ENCODE results near the gene SPRR2G. TPM values are rescaled to one million over a fixed set of nuclear protein-coding genes. Genes with fewer than 3 reads are reported as not detected.

Gene SPRR2G
- total RNA-seq, 1 experiment from 2014 or later: not detected

DNA sequence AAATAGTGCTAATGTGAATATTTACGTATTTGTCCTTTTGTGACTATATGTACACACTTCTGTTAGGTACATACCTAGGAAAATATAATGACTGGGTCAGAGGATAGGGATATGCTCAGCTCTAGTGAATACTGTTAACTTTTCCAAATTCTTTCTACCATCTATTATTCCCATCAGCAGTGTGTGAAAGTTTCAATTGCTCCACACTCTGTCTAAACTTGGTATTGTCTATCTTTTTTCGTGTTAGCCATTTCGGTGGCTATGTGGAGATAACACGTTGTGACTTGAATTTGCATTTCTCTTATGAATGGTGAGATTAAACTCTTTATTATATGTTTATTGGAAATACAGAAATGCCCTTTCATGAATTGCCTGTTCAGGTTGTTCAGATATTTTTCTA, 29.9 kb upstream of the SPRR2G start:
- no peak overlapping the region for H3K9ac ChIP-seq (ENCODE audit: extremely low read depth, insufficient read length, low read length)
- H3K4ac ChIP-seq (ENCODE audit: low read depth, low read length): no peak overlapping the region
- H2AFZ ChIP-seq (ENCODE audit: low read length): no peak overlapping the region
- no peak overlapping the region for H2BK20ac ChIP-seq (ENCODE audit: low read depth, low read length, poor library complexity, severe bottlenecking)
- no peak overlapping the region for H3K27ac ChIP-seq (ENCODE audit: insufficient read length, low read depth, low read length)
- no peak overlapping the region for H3K23ac ChIP-seq (ENCODE audit: insufficient read length, low read depth, low read length)
- H2AK5ac ChIP-seq (ENCODE audit: insufficient read length, low read length): no peak overlapping the region
- H3K27me3 ChIP-seq (ENCODE audit: insufficient read depth, low read length): no peaks in the 10 kb centered on the region
- no peaks in the 10 kb centered on the region for H3K4me1 Mint-ChIP-seq
- H3K4me3 Mint-ChIP-seq: no peak overlapping the region
- no peak overlapping the region for H3K14ac ChIP-seq (ENCODE audit: insufficient read depth, low read length)
- WGBS (ENCODE audit: extremely low coverage, insufficient read length, low lambda C conversion rate): no CpG with 5 or more reads among the region's 4 CpGs
- H2BK12ac ChIP-seq (ENCODE audit: insufficient read length, low read depth, low read length): no peak overlapping the region
- no peaks in the 10 kb centered on the region for H3K9me3 ChIP-seq (ENCODE audit: control insufficient read depth, low read depth, low read length)
- H2BK15ac ChIP-seq (ENCODE audit: low read depth, low read length): no peak overlapping the region
- H4K8ac ChIP-seq (replicated peaks; ENCODE audit: insufficient read length, low read depth, low read length): no peak overlapping the region
- H2BK5ac ChIP-seq (ENCODE audit: insufficient read length, low read length): no peak overlapping the region
- no peak overlapping the region for H4K5ac ChIP-seq (ENCODE audit: insufficient read length, low read depth, low read length)
- no peaks in the 10 kb centered on the region for H3K36me3 Mint-ChIP-seq (ENCODE audit: insufficient read depth in 1 of 3, low read depth in 3 of 3)
- H4K20me1 ChIP-seq (ENCODE audit: control insufficient read depth, insufficient read depth, insufficient read length): no peaks in the 10 kb centered on the region
- no peak for DNase-seq
- peaks cover 14 to 19% of the 10 kb centered on the region in 2 experiments for H3K9me3 Mint-ChIP-seq
- no peaks in the 10 kb centered on the region for H3K79me1 ChIP-seq (ENCODE audit: insufficient read depth, low read depth, low read length, poor library complexity, severe bottlenecking)
- no peak overlapping the region for H3T11ph ChIP-seq (ENCODE audit: low read length)
- H3K4me2 ChIP-seq (ENCODE audit: insufficient read depth, insufficient read length, low read length): no peak overlapping the region
- no peak overlapping the region for H3K56ac ChIP-seq (ENCODE audit: insufficient read length, low read depth, low read length)
- H2BK120ac ChIP-seq (ENCODE audit: low read depth, low read length, poor library complexity, severe bottlenecking): no peak overlapping the region
- no peaks in the 10 kb centered on the region for H3K27me3 Mint-ChIP-seq (ENCODE audit: low read depth)
- no peaks in the 10 kb centered on the region for H3K4me1 ChIP-seq (ENCODE audit: insufficient read depth, low read length)
- H3K79me2 ChIP-seq (ENCODE audit: insufficient read depth, low read length): no peaks in the 10 kb centered on the region
- no peak overlapping the region for H3K18ac ChIP-seq (ENCODE audit: insufficient read length, low read depth, low read length)
- H4K91ac ChIP-seq (ENCODE audit: insufficient read length, low read depth, low read length): no peak overlapping the region
- H3K27ac Mint-ChIP-seq: no peak overlapping the region
- no peaks in the 10 kb centered on the region for H3K23me2 ChIP-seq (ENCODE audit: insufficient read length, low read depth, low read length, poor library complexity, severe bottlenecking)
- TF ChIP-seq, protein P1, sequence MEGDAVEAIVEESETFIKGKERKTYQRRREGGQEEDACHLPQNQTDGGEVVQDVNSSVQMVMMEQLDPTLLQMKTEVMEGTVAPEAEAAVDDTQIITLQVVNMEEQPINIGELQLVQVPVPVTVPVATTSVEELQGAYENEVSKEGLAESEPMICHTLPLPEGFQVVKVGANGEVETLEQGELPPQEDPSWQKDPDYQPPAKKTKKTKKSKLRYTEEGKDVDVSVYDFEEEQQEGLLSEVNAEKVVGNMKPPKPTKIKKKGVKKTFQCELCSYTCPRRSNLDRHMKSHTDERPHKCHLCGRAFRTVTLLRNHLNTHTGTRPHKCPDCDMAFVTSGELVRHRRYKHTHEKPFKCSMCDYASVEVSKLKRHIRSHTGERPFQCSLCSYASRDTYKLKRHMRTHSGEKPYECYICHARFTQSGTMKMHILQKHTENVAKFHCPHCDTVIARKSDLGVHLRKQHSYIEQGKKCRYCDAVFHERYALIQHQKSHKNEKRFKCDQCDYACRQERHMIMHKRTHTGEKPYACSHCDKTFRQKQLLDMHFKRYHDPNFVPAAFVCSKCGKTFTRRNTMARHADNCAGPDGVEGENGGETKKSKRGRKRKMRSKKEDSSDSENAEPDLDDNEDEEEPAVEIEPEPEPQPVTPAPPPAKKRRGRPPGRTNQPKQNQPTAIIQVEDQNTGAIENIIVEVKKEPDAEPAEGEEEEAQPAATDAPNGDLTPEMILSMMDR (conservative IDR thresholded peaks at IDR 0.05): peak; percentile 19; the same call in 1 of the 3 replicates

Data from H9 (cell line).